Neural progenitor cell (in vitro differentiated cells): ENCODE measurements around the gene ADRA2A.

Source experiments
- EZH2 ChIP-seq: fragments of 200-600 bp; sonication (generic); IDR thresholded peaks from 2 replicates; pipeline ENCODE4 v1.6.1; 2017; ENCODE audit warnings: antibody characterized with exemption, mild to moderate bottlenecking, moderate library complexity
- EZH2phosphoT487 ChIP-seq: fragments of 200-600 bp; sonication (generic); IDR thresholded peaks from 2 replicates; pipeline ENCODE4 v1.6.1; 2017; ENCODE audit warnings: antibody characterized with exemption
- TF ChIP-seq, protein P1 (sequence below): fragments of 200-600 bp; sonication (generic); IDR thresholded peaks from 2 replicates; pipeline ENCODE4 v1.5.1; 2017; ENCODE audit warnings: antibody characterized with exemption, mild to moderate bottlenecking

GRCh38 chr10:111107846-111108245, 31.0 kb downstream of the ADRA2A start:
- TF ChIP-seq EZH2phosphoT487 (no peak), EZH2 (no peak)
- TF ChIP-seq, protein P1, sequence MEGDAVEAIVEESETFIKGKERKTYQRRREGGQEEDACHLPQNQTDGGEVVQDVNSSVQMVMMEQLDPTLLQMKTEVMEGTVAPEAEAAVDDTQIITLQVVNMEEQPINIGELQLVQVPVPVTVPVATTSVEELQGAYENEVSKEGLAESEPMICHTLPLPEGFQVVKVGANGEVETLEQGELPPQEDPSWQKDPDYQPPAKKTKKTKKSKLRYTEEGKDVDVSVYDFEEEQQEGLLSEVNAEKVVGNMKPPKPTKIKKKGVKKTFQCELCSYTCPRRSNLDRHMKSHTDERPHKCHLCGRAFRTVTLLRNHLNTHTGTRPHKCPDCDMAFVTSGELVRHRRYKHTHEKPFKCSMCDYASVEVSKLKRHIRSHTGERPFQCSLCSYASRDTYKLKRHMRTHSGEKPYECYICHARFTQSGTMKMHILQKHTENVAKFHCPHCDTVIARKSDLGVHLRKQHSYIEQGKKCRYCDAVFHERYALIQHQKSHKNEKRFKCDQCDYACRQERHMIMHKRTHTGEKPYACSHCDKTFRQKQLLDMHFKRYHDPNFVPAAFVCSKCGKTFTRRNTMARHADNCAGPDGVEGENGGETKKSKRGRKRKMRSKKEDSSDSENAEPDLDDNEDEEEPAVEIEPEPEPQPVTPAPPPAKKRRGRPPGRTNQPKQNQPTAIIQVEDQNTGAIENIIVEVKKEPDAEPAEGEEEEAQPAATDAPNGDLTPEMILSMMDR: no peak
